PC-3 (cell line): Measurements from ENCODE around the gene PRKCE. TPM values are rescaled to one million over a fixed set of nuclear protein-coding genes. Genes with fewer than 3 reads are reported as not detected.
"Not testable (repeated sequence)": the region's sequence is repeated elsewhere in the genome, so short reads cannot be mapped to it uniquely, and the experiment has no call there.

Source experiments
- ATAC-seq: fragments of 200-7000 bp; cut with Tn5 transposase; 2 replicates; pipeline ENCODE4 v1.9.1; 2020; ENCODE audit warnings: mild to moderate bottlenecking, moderate library complexity
- BruUV-seq: library from RNA; stranded (reverse); fragments of 400-500 nt; replicated peaks from 2 replicates; lab custom pipeline; 2021; lab: Mats Ljungman, UMichigan
- CTCF ChIA-PET: fragments of 300-600 bp; sonication (Branson Sonifier 250); formaldehyde crosslinking; loops from one replicate; lab custom pipeline; 2022; ENCODE audit warnings: antibody characterized with exemption; lab: Charles Lee
- POLR2A ChIA-PET: fragments of 300-600 bp; sonication (Branson Sonifier 250); formaldehyde crosslinking; loops from one replicate; lab custom pipeline; 2022; ENCODE audit warnings: antibody characterized with exemption; ENCODE audit not compliant: unreplicated experiment; lab: Charles Lee
- DNase-seq: peaks from one replicate; pipeline ENCODE4 v3.0.0-alpha.2; 2015
- H2AFZ ChIP-seq: fragments of 300-600 bp; sonication (generic); 2 replicates; pipeline ENCODE4 v1.6.0; 2016; ENCODE audit warnings: antibody characterized with exemption, low read length
- H3F3A ChIP-seq: fragments of 300-600 bp; sonication (generic); one replicate; pipeline ENCODE4 v1.6.0; 2017; ENCODE audit warnings: antibody characterized with exemption, low read length, control low read depth, mild to moderate bottlenecking; ENCODE audit not compliant: unreplicated experiment
- H3K27ac ChIP-seq: fragments of 300-600 bp; sonication (generic); 2 replicates; pipeline ENCODE4 v1.5.1; 2016; ENCODE audit warnings: mild to moderate bottlenecking, low read length
- H3K27me3 ChIP-seq: fragments of 300-600 bp; sonication (generic); 2 replicates; pipeline ENCODE4 v1.6.1; 2016; ENCODE audit warnings: low read length, mixed read lengths
- H3K36me3 ChIP-seq: fragments of 300-600 bp; sonication (generic); 2 replicates; pipeline ENCODE4 v1.6.1; 2016; ENCODE audit warnings: low read depth, mixed run types, low read length, mixed read lengths
- H3K4me1 ChIP-seq: fragments of 300-600 bp; sonication (generic); 2 replicates; pipeline ENCODE4 v1.5.1; 2016; ENCODE audit warnings: low read length; ENCODE audit not compliant: insufficient read depth
- H3K4me2 ChIP-seq: fragments of 300-600 bp; sonication (generic); 2 replicates; pipeline ENCODE4 v1.6.0; 2016; ENCODE audit warnings: low read length
- H3K4me3 ChIP-seq: fragments of 300-600 bp; sonication (generic); 2 replicates; pipeline ENCODE4 v1.5.1; 2016; ENCODE audit warnings: mild to moderate bottlenecking, low read length, mixed read lengths
- H3K79me2 ChIP-seq: fragments of 300-600 bp; sonication (generic); 2 replicates; pipeline ENCODE4 v1.6.1; 2017; ENCODE audit warnings: low read length, mixed read lengths
- H3K9ac ChIP-seq: fragments of 300-600 bp; sonication (generic); 2 replicates; pipeline ENCODE4 v1.6.0; 2016; ENCODE audit warnings: mild to moderate bottlenecking, low read length
- H3K9me2 ChIP-seq: fragments of 300-600 bp; sonication (generic); replicated peaks from 2 replicates; pipeline ENCODE4 v1.6.1; 2016; ENCODE audit warnings: mixed run types, low read length, mixed read lengths
- H3K9me3 ChIP-seq: fragments of 300-600 bp; sonication (generic); 2 replicates; pipeline ENCODE4 v1.6.1; 2016; ENCODE audit warnings: low read length, mixed read lengths
- H4K20me1 ChIP-seq: fragments of 300-600 bp; sonication (generic); 2 replicates; pipeline ENCODE4 v1.6.1; 2016; ENCODE audit warnings: low read length, mixed read lengths
- EZH2 ChIP-seq: fragments of 300-600 bp; sonication (generic); IDR thresholded peaks from one replicate; pipeline ENCODE4 v1.6.1; 2017; ENCODE audit warnings: antibody characterized with exemption, mild to moderate bottlenecking, low read length; ENCODE audit not compliant: unreplicated experiment
- EZH2phosphoT487 ChIP-seq: fragments of 300-600 bp; sonication (generic); IDR thresholded peaks from 2 replicates; pipeline ENCODE4 v1.6.1; 2018; ENCODE audit warnings: mild to moderate bottlenecking, antibody characterized with exemption, low read length, borderline replicate concordance
- intact Hi-C: fragments of 100-400 bp; cut with micrococcal nuclease; formaldehyde crosslinking; loops from 2 replicates; pipeline ENCODE4 v1.9.0; 2023
- total RNA-seq: library from RNA; depleted of rRNA; stranded (reverse); fragments of >200 nt; gene quantifications from 2 replicates; pipeline ENCODE4 v1.2.3, GENCODE V29; 2014
- TF ChIP-seq, protein P1 (sequence below): fragments of 300-600 bp; sonication (generic); conservative IDR thresholded peaks from 2 replicates; pipeline ENCODE4 v1.5.1; 2017; ENCODE audit warnings: antibody characterized with exemption, low read depth, mild to moderate bottlenecking, low read length

Gene PRKCE
- total RNA-seq, 1 experiment from 2014 or later: 7.0 TPM

DNA sequence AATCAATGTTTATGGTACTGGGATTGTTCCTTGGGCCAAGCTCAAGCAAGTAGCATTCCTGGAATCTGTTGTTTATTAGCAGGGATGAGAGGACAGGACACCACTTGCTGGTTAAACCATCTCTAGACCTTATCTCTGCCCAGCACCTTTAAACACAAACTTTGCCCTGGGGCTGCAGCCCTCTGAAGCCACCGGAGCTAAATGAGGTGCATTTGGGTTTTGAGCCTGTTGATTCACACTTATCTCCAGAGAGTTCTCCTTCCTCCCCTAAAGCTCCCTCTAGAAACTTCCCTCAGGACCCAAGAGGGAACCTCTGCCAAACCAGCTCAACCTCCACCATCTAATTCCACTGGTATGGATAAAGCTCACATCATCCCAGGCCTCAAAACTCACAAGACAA lies 551.0 kb downstream of the PRKCE start:
- POLR2A ChIA-PET: no interaction called here
- no peaks in the 10 kb centered on the region for H3K79me2 ChIP-seq
- DNase-seq (no peak), ATAC-seq (no peak)
- H3K4me3 ChIP-seq: no peak overlapping the region
- H3K9ac ChIP-seq: no peak overlapping the region
- H3K36me3 ChIP-seq: no peaks in the 10 kb centered on the region
- H3K4me2 ChIP-seq: no peak overlapping the region
- no peaks in the 10 kb centered on the region for H3K27me3 ChIP-seq
- H3K9me2 ChIP-seq: no peaks in the 10 kb centered on the region
- intact Hi-C loops: no loop called here
- CTCF ChIA-PET: no interaction called here
- H3F3A ChIP-seq: no peaks in the 10 kb centered on the region
- H4K20me1 ChIP-seq: no peaks in the 10 kb centered on the region
- BruUV-seq: no TSS peak
- TF ChIP-seq, protein P1, sequence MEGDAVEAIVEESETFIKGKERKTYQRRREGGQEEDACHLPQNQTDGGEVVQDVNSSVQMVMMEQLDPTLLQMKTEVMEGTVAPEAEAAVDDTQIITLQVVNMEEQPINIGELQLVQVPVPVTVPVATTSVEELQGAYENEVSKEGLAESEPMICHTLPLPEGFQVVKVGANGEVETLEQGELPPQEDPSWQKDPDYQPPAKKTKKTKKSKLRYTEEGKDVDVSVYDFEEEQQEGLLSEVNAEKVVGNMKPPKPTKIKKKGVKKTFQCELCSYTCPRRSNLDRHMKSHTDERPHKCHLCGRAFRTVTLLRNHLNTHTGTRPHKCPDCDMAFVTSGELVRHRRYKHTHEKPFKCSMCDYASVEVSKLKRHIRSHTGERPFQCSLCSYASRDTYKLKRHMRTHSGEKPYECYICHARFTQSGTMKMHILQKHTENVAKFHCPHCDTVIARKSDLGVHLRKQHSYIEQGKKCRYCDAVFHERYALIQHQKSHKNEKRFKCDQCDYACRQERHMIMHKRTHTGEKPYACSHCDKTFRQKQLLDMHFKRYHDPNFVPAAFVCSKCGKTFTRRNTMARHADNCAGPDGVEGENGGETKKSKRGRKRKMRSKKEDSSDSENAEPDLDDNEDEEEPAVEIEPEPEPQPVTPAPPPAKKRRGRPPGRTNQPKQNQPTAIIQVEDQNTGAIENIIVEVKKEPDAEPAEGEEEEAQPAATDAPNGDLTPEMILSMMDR: no peak
- TF ChIP-seq EZH2phosphoT487 (no peak), EZH2 (no peak)
- no peak overlapping the region for H2AFZ ChIP-seq
- no peaks in the 10 kb centered on the region for H3K9me3 ChIP-seq
- H3K27ac ChIP-seq: no peak overlapping the region
- H3K4me1 ChIP-seq: no peaks in the 10 kb centered on the region

DNA sequence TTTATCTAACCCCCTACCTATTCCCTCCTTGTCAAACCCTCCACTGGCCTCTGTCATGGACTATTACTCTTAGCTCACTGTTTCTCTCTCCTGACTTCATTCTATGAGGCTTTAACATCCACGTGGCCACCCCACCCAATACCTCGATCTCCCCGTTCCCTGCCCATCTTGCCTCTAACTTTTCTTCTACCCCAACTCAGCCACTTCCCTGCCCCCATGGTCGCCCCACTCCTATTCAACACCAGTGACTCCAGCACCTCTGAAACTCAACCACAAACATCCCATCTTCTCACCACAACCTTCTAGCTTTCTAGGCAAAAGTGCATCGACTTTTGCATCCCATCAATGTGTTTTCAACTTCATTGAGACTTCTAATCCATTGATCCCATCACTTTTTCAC lies 551.5 kb downstream of the PRKCE start:
- no peak overlapping the region for H3K27ac ChIP-seq
- no peaks in the 10 kb centered on the region for H3K27me3 ChIP-seq
- intact Hi-C loops: no loop called here
- no peak for DNase-seq
- H3K9me3 ChIP-seq: no peaks in the 10 kb centered on the region
- no peaks in the 10 kb centered on the region for H3K9me2 ChIP-seq
- no TSS peak for BruUV-seq
- no peaks in the 10 kb centered on the region for H4K20me1 ChIP-seq
- ChIA-PET POLR2A (no interaction called here), CTCF (no interaction called here)
- no peak overlapping the region for H2AFZ ChIP-seq
- TF ChIP-seq, protein P1: no peak
- TF ChIP-seq EZH2phosphoT487: no peak
- TF ChIP-seq EZH2: no peak
- no peak overlapping the region for H3K4me2 ChIP-seq
- no peak overlapping the region for H3K9ac ChIP-seq
- no peaks in the 10 kb centered on the region for H3F3A ChIP-seq
- no peaks in the 10 kb centered on the region for H3K4me1 ChIP-seq
- no peaks in the 10 kb centered on the region for H3K36me3 ChIP-seq
- no peak for ATAC-seq
- no peaks in the 10 kb centered on the region for H3K79me2 ChIP-seq
- H3K4me3 ChIP-seq: no peak overlapping the region

DNA sequence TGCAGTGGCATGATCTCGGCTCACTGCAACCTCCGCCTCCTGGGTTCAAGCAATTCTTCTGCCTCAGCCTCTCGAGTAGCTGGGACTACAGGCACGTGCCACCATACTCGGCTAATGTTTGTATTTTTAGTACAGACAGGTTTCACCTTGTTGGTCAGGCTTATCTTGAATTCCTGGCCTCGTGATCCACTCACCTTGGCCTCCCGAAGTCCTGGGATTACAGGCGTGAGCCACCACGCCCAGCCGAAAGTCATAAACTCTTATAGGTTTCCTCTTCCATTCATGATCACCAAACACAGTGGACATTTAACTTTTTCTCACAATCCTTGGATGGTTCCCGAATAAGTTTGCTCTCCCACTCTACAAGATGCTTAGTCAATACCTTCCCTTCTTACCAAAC lies 552.2 kb downstream of the PRKCE start:
- H3K4me3 ChIP-seq, ATAC-seq, H3K4me2 ChIP-seq, DNase-seq, CTCF ChIA-PET, H4K20me1 ChIP-seq, H3K9me3 ChIP-seq, intact Hi-C loops, BruUV-seq, H3K36me3 ChIP-seq, H3F3A ChIP-seq, H2AFZ ChIP-seq, H3K27ac ChIP-seq, H3K27me3 ChIP-seq, H3K9ac ChIP-seq, H3K4me1 ChIP-seq, H3K9me2 ChIP-seq, H3K79me2 ChIP-seq: not testable (repeated sequence)
- POLR2A ChIA-PET: interaction anchor here (0.7 kb wide), 1 partner anchor 140 kb away, joined by 5 read pairs; no protein-coding TSS in a partner anchor
